GM12865 (cell line): ENCODE results near the gene LMNB1.
"Not testable (repeated sequence)": the region's sequence is repeated elsewhere in the genome, so short reads cannot be mapped to it uniquely, and the experiment has no call there.

Experiments
- DNase-seq: peaks from one replicate; pipeline ENCODE4 v3.0.0; 2010; ENCODE audit warnings: low read depth
- H3K4me3 ChIP-seq: 2 replicates; pipeline ENCODE4 v1.5.1; 2011; ENCODE audit warnings: mild to moderate bottlenecking, low read depth, low read length, control low read depth
- CTCF ChIP-seq: IDR thresholded peaks from 2 replicates; pipeline ENCODE4 v1.5.1; 2011; ENCODE audit warnings: low read length, control low read depth, low read depth, inconsistent platforms; ENCODE audit not compliant: insufficient read depth; ENCODE audit errors: missing control alignments

Gene LMNB1

DNA sequence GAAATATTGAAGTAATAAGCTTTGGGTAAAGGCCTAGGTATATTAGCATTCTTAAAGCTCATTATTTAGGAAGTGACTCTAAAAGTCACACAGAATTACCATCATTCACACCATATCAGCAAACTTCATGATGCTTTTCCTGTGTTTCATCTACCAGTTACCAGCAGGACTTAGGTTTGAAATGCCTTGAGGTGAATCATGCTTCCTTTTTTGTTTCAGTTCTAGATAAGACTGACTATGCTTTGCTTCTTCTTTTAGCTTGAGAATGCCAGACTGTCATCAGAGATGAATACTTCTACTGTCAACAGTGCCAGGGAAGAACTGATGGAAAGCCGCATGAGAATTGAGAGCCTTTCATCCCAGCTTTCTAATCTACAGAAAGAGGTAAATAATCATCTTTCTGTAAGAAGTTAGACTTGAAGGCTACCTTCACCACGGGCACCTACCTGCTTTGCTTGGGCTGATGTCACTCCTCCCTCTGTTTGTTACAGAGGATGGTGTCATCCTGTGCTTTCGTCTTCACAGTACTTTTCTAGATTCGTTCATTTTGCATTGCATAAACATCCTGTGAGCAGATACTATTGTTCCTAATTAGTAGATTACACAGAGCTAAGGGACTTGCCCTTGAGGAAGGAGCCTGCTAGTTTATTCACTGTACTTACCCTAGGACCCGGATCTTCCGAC lies 34.7 kb downstream of the LMNB1 start:
- DNase-seq, result peak; percentile 37
- no peak overlapping the region for H3K4me3 ChIP-seq
- no peak for TF ChIP-seq CTCF

GRCh38 chr5:126812199-126812570 lies 35.2 kb downstream of the LMNB1 start:
- no peak for DNase-seq
- TF ChIP-seq CTCF, result no peak
- no peak overlapping the region for H3K4me3 ChIP-seq

DNA sequence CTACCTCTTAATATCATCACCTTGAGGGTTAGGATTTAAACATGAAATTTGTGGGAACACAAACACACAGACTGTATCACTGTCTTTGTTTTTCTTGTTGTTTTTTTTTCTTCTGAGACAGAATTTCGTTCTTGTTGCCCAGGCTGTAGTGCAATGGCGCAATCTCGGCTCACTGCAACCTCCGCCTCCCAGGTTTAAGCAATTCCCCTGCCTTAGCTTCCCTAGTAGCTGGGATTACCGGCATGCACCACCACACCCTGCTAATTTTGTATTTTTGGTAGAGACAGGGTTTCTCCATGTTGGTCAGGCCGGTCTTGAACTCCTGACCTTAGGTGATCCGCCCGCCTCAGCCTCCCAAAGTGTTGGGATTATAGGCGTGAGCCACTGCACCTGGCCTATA lies 36.9 kb downstream of the LMNB1 start:
- not testable (repeated sequence) for H3K4me3 ChIP-seq, DNase-seq

DNA sequence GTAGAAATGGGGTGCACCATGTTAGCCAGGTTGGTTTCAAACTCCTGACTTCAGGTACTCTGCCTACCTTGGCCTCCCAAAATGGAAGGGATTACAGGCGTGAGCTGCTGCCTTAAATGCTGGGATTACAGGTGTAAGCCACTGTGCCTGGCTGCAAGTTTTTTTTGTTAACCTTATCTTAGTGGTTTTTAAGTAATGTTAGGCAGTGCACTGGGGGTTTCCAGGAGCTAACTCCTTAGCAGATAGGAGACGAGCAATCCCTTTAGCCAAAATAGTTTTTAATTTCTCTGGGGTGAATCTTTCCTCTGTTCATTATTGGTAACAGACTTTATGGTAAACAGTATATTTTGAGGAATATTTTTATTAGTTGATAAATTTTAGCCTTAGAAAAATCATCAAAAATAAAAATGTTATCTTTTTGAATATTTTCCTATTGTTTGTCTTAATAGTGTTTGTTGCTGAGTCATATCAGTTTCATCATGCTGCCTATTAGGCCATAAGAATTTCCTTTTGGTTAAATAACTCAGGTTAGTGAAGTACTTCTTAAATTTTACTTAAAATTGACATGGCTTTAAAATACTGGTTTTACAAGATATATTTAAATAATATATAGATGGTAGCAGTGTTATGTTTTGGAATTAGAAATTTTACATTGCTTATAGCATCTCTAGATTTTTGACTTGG lies 37.9 kb downstream of the LMNB1 start:
- no peak overlapping the region for H3K4me3 ChIP-seq
- DNase-seq, result no peak
- TF ChIP-seq CTCF, result no peak

- no peak for DNase-seq
- H3K4me3 ChIP-seq, result no peak overlapping the region
- TF ChIP-seq CTCF, result no peak
These were observed 39.7 kb downstream of the LMNB1 start for GRCh38 chr5:126816649-126817048.

DNA sequence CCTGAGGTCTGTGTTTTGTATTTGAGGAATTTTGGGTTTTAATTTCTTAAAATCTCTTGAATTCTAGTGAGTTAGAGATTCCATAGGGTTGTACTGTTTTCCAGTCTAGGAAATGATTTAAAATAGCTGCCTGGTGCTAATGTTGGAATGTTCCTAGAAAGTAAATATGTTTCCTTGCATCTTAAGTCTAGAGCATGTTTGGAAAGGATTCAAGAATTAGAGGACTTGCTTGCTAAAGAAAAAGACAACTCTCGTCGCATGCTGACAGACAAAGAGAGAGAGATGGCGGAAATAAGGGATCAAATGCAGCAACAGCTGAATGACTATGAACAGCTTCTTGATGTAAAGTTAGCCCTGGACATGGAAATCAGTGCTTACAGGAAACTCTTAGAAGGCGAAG lies 41.8 kb downstream of the LMNB1 start:
- TF ChIP-seq CTCF, result no peak
- DNase-seq, result no peak
- H3K4me3 ChIP-seq, result no peak overlapping the region

GRCh38 chr5:126819253-126819652 lies 42.3 kb downstream of the LMNB1 start:
- DNase-seq, result no peak
- no peak overlapping the region for H3K4me3 ChIP-seq
- TF ChIP-seq CTCF, result no peak
